OCI-M2 (cell line): ENCODE data around the gene ISM1.

Source experiments
- DNase-seq: peaks from one replicate; lab custom pipeline; 2025; ENCODE audit not compliant: unreplicated experiment; lab: John Stamatoyannopoulos, UW

The ISM1 gene

GRCh38 chr20:13302647-13303450 lies 81.8 kb downstream of the ISM1 start:
- DNase-seq, result no peak

- no peak for DNase-seq
Observed at GRCh38 chr20:13305284-13305683, 84.2 kb downstream of the ISM1 start.

- no peak for DNase-seq
Observed at GRCh38 chr20:13307562-13308163, 86.6 kb downstream of the ISM1 start.

GRCh38 chr20:13312300-13312699 lies 91.2 kb downstream of the ISM1 start:
- no peak for DNase-seq

- DNase-seq, result no peak
Observed at GRCh38 chr20:13313201-13313600, 92.1 kb downstream of the ISM1 start.

DNA sequence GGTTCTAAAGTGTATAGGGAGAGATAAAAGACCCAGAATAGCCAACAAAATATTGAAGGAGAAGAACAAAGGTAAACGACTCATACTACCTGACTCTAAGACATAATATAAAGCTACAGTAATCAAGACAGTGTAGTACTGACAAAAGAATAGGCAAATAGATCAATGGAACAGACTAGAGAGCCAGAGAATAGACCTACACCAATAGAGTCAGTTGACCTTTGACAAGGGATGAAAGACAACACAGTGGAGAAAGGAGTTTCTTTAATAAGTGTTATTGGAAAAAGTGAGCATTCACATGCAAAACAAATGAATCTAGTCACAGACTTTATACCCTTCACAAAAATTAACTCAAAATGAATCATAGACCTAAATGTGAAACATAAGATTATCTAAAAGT lies 96.4 kb downstream of the ISM1 start:
- DNase-seq, result no peak

GRCh38 chr20:13318871-13319521 lies 97.9 kb downstream of the ISM1 start:
- no peak for DNase-seq

- DNase-seq, result no peak
Observed at GRCh38 chr20:13320702-13321101, 99.6 kb downstream of the ISM1 start.

- DNase-seq, result no peak
Observed at GRCh38 chr20:13321416-13321815, 100.3 kb downstream of the ISM1 start.

DNA sequence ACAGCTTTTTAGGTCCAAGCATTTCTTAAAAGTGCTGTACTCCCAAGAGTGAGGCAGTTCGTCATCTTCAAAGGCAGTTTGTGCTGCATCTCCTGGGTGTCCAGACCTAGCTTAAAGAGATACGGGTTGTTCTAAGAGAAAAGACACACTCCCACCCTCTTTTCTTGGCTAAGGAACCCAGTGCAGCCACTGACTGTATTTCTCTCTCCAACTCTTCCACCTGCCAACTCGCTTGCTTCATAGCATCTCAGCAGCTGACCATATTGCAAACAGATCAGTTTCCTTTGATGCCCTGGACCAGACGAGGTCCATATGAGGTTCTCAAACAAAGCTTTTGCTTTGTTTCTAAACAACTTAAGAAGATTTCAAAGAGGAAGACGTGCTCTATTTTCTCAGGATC lies 101.1 kb downstream of the ISM1 start:
- no peak for DNase-seq

- no peak for DNase-seq
Observed at GRCh38 chr20:13322621-13323020, 101.5 kb downstream of the ISM1 start.

DNA sequence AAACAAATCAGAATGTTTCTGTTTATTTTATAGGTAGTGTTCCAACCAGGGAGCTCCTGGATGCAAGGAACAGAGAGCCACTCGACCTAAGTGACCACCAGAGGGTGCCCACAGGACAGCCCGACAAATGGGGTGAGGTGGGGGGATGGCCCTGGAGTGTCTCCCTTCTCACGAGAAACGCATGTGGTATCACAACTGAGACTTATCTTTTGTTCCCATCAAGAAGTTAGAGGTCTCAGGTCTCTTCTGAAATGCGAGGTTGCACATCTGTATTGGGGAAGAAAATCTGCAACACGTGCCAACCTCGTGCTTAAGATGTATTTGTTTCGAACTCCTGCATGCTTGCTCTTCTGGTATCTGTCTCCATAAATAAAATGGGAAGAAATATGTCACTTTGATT lies 104.0 kb downstream of the ISM1 start:
- no peak for DNase-seq

GRCh38 chr20:13325796-13326340 lies 104.8 kb downstream of the ISM1 start:
- no peak for DNase-seq

- no peak for DNase-seq
Observed at GRCh38 chr20:13331536-13331935, 110.5 kb downstream of the ISM1 start.

GRCh38 chr20:13333036-13333435 lies 112.0 kb downstream of the ISM1 start:
- DNase-seq, result no peak

DNA sequence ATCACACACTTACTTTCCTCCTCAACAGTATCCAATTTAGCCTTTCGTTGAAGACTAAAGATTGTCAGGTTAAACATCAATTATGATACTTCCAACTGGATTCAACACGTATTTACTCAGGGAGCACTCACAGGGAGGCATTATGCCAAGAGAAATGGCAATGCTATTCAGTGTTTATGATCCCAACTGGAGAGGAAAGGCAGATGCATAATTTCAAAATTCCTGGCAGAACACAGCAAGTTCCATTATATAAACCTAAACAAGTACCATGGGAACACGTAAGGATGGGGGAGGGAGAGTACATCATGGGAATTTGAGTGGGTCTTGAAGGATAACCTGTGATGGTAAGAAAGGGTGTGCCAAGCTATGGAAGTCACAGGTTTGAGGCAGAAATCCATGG lies 112.7 kb downstream of the ISM1 start:
- no peak for DNase-seq

GRCh38 chr20:13336308-13337089 lies 115.4 kb downstream of the ISM1 start:
- DNase-seq, result no peak

- DNase-seq, result no peak
Observed at GRCh38 chr20:13337090-13337784, 116.2 kb downstream of the ISM1 start.

DNA sequence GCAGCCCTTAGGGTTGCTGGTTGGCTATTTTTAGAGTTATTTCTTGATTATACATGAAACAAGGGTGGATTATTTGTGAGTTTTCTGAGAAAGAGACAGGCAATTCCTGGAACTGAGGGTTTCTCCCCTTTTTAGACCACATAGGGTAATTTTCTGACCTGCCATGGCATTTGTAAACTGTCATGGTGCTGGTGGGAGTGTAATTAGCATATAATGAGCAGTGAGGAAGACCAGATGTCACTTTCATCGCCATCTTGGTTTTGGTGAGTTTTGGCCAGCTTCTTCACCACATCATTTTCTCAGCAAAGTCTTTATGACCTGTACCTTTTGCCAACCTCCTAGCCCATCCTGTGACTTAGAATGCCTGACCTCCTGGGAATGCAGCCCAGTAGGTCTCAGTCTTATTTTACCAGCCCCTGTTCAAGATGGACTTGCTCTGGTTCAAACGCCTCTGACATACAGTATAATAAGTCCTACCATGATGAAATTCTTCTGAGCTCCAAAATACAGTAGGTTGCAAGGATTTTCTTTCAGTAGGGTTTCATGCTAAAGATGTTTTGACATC lies 117.1 kb downstream of the ISM1 start:
- DNase-seq, result no peak

DNA sequence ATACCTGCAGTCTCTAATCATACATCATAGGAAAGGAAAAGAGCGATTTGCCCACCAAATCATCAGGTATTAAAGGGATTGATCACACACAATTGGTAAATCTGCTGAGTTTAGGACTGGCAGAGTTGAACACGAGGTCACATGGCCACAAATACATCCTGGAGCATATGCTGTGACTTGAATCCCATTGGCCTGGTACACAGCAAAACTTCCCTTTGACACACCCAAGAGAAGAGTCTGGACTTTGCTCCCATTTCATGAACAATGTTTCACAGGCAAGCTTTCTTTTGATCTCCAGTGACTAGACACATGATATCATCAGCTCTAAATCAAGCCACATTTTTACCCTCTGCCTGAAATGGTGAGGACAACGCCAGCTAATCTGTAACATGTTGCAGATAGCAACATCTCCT lies 117.9 kb downstream of the ISM1 start:
- DNase-seq, result no peak
